GM19240 (cell line): ENCODE results near the gene BEST3.
"Not testable (repeated sequence)": the region's sequence is repeated elsewhere in the genome, so short reads cannot be mapped to it uniquely, and the experiment has no call there.

Experiments used
- DNase-seq: peaks from one replicate; pipeline ENCODE4 v3.0.0; 2011; ENCODE audit warnings: low spot score; ENCODE audit not compliant: insufficient read length

The BEST3 gene

GRCh38 chr12:69649529-69649928 is 49.6 kb downstream of the BEST3 start:
- DNase-seq = no peak

GRCh38 chr12:69648476-69648875 is 50.6 kb downstream of the BEST3 start:
- no peak for DNase-seq

- DNase-seq = no peak
Measured at GRCh38 chr12:69647178-69647577, 51.9 kb downstream of the BEST3 start.

GRCh38 chr12:69645031-69645430 is 54.1 kb downstream of the BEST3 start:
- no peak for DNase-seq

- DNase-seq = no peak
Measured at GRCh38 chr12:69644511-69644910, 54.6 kb downstream of the BEST3 start.

- no peak for DNase-seq
Measured at GRCh38 chr12:69642531-69642930, 56.6 kb downstream of the BEST3 start.

GRCh38 chr12:69641546-69641945 is 57.6 kb downstream of the BEST3 start:
- DNase-seq = no peak

GRCh38 chr12:69639400-69640016 is 59.6 kb downstream of the BEST3 start:
- peak; percentile 69 for DNase-seq

GRCh38 chr12:69633061-69633460 is 66.0 kb downstream of the BEST3 start:
- no peak for DNase-seq

- no peak for DNase-seq
Measured at GRCh38 chr12:69630191-69630590, 68.9 kb downstream of the BEST3 start.

- DNase-seq = no peak
Measured at GRCh38 chr12:69627501-69627900, 71.6 kb downstream of the BEST3 start.

- DNase-seq = no peak
Measured at GRCh38 chr12:69623970-69624369, 75.1 kb downstream of the BEST3 start.

- no peak for DNase-seq
Measured at GRCh38 chr12:69621551-69621950, 77.6 kb downstream of the BEST3 start.

- no peak for DNase-seq
Measured at GRCh38 chr12:69620921-69621320, 78.2 kb downstream of the BEST3 start.

GRCh38 chr12:69620077-69620476 is 79.0 kb downstream of the BEST3 start:
- DNase-seq = no peak

- no peak for DNase-seq
Measured at GRCh38 chr12:69619050-69619449, 80.1 kb downstream of the BEST3 start.

GRCh38 chr12:69616025-69616424 is 83.1 kb downstream of the BEST3 start:
- no peak for DNase-seq

GRCh38 chr12:69613351-69613750 is 85.8 kb downstream of the BEST3 start:
- DNase-seq = no peak

- DNase-seq = no peak
Measured at GRCh38 chr12:69610729-69611128, 88.4 kb downstream of the BEST3 start, which contains the start of gene LRRC10. Gene LRRC10 (minus strand): TSS chr12:69610907. CDS start chr12:69610838, 69 bp downstream.

GRCh38 chr12:69610126-69610525 is 89.0 kb downstream of the BEST3 start:
- no peak for DNase-seq

GRCh38 chr12:69608114-69608513 is 91.0 kb downstream of the BEST3 start:
- no peak for DNase-seq

GRCh38 chr12:69604275-69604674 is 94.8 kb downstream of the BEST3 start:
- not testable (repeated sequence) for DNase-seq
